Activated CD8-positive, alpha-beta memory T cell treated with anti-CD3 and anti-CD28 coated beads, Interleukin-2, amount 50 U/mL, for 24 hours (primary cell): ENCODE measurements around the gene ATG5.
"Not testable (repeated sequence)": the region's sequence is repeated elsewhere in the genome, so short reads cannot be mapped to it uniquely, and the experiment has no call there.

Experiments used
- DNase-seq: peaks from one replicate; pipeline ENCODE4 v3.0.0-alpha.2; 2020; ENCODE audit errors: extremely low read depth

ATG5 gene

GRCh38 chr6:106257195-106257594 is 68.4 kb downstream of the ATG5 start:
- no peak for DNase-seq

- DNase-seq, result no peak
Measured at GRCh38 chr6:106256201-106256968, 69.2 kb downstream of the ATG5 start.

GRCh38 chr6:106255306-106255705 is 70.3 kb downstream of the ATG5 start:
- DNase-seq, result no peak

GRCh38 chr6:106254636-106255035 is 70.9 kb downstream of the ATG5 start:
- no peak for DNase-seq

- no peak for DNase-seq
Measured at GRCh38 chr6:106253731-106254130, 71.8 kb downstream of the ATG5 start.

GRCh38 chr6:106253172-106253571 is 72.4 kb downstream of the ATG5 start:
- DNase-seq, result no peak

- DNase-seq, result no peak
Measured at GRCh38 chr6:106252687-106253086, 72.9 kb downstream of the ATG5 start.

- DNase-seq, result not testable (repeated sequence)
Measured at GRCh38 chr6:106251531-106252255, 73.9 kb downstream of the ATG5 start.

GRCh38 chr6:106250953-106251352 is 74.6 kb downstream of the ATG5 start:
- no peak for DNase-seq

- no peak for DNase-seq
Measured at GRCh38 chr6:106249658-106250057, 75.9 kb downstream of the ATG5 start.

- DNase-seq, result no peak
Measured at GRCh38 chr6:106247733-106248132, 77.8 kb downstream of the ATG5 start.

GRCh38 chr6:106247293-106247692 is 78.3 kb downstream of the ATG5 start:
- DNase-seq, result no peak

GRCh38 chr6:106244931-106245330 is 80.6 kb downstream of the ATG5 start:
- DNase-seq, result no peak

GRCh38 chr6:106244521-106244920 is 81.0 kb downstream of the ATG5 start:
- DNase-seq, result no peak

GRCh38 chr6:106243261-106243660 is 82.3 kb downstream of the ATG5 start:
- DNase-seq, result no peak

GRCh38 chr6:106241498-106241897 is 84.1 kb downstream of the ATG5 start:
- DNase-seq, result no peak

GRCh38 chr6:106237286-106237685 is 88.3 kb downstream of the ATG5 start:
- DNase-seq, result no peak

GRCh38 chr6:106229876-106230445 is 95.6 kb downstream of the ATG5 start:
- not testable (repeated sequence) for DNase-seq

GRCh38 chr6:106227612-106228507 is 97.7 kb downstream of the ATG5 start:
- no peak for DNase-seq

- DNase-seq, result no peak
Measured at GRCh38 chr6:106226676-106227075, 98.9 kb downstream of the ATG5 start.

- DNase-seq, result no peak
Measured at GRCh38 chr6:106225581-106225980, 100.0 kb downstream of the ATG5 start.
